ENCODE data around the gene BCL11A. TPM values are rescaled to one million over a fixed set of nuclear protein-coding genes. Genes with fewer than 3 reads are reported as not detected.

Gene BCL11A
- total RNA-seq, 5 donors from 2014 or later (not counting 1 experiment from before 2014, with no cell fraction given) = 3.6 to 11.9 (median 5.6) TPM

DNA sequence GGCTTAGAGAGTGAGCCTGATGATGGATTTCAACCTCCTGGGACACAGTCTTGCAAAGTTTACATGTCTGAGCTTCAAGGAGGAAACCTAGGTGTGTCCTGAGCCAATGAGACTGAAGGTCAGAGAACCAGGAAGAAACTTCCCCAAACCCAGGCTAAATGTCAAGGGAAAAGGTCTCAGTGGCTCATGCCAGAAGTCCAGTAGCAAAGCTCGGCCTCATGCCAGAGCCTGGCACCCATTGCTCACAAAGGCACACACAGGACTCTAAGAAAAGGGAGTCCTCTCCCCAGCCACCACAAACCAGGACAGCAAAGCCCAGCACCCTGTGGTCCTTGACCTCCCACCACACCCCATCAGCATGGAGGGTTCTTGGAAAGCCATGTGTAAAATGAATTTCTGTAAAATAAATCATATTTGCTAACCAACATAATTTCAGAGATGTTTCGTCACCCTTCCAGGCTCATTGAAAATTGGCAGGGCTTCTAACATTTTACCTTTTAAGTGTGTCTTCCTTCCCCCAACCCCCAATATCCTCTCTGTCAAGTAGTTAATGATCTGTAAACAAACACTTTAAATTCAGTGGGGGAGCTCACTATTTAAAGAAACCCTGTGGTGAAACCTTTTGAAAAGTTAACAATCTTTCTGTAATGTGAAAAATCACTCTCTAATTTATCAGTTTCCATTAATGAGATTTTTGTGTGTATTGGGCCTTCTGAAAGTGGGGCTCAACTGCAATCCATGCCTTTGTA is 77.1 kb downstream of the BCL11A start:
- ATAC-seq (replicated peaks in 1 of 4) (no peak), DNase-seq (no peak)
- Histone ChIP-seq H3K4me3 (ENCODE audit: control insufficient read depth in 1 of 2, extremely low read depth in 1 of 2, low read length in 1 of 2) (no peak overlapping the region), H3K27me3 (replicated peaks in 1 of 2; ENCODE audit: control insufficient read depth in 2 of 2, extremely low read depth in 1 of 2, insufficient read depth in 2 of 2, low read length in 1 of 2) (no peaks in the 10 kb centered on the region), H3K9me3 (no peaks in the 10 kb centered on the region), H3K4me1 (ENCODE audit: control insufficient read depth in 1 of 2, extremely low read depth in 1 of 2, insufficient read depth in 2 of 2, low read length in 2 of 2) (peaks cover 0 to 8% of the 10 kb centered on the region in 2 experiments), H3K36me3 (ENCODE audit: control insufficient read depth in 2 of 2, extremely low read depth in 1 of 2, insufficient read depth in 1 of 2, low read length in 1 of 2) (no peaks in the 10 kb centered on the region), H3K27ac (ENCODE audit: low read length) (no peak overlapping the region)
- Mint-ChIP-seq H3K27ac (no peak overlapping the region), H3K9me3 (no peaks in the 10 kb centered on the region), H3K36me3 (no peaks in the 10 kb centered on the region), H3K4me1 (peaks cover 0 to 2% (median 0%) of the 10 kb centered on the region in 3 donors), H3K4me3 (no peak overlapping the region), H3K27me3 (peaks cover 4 to 8% of the 10 kb centered on the region in 2 donors)
- ChIA-PET POLR2A (no interaction called here), CTCF (no interaction called here)
- 50% methylated on average over 1 of the region's 2 CpGs for WGBS (ENCODE audit: insufficient coverage)

DNA sequence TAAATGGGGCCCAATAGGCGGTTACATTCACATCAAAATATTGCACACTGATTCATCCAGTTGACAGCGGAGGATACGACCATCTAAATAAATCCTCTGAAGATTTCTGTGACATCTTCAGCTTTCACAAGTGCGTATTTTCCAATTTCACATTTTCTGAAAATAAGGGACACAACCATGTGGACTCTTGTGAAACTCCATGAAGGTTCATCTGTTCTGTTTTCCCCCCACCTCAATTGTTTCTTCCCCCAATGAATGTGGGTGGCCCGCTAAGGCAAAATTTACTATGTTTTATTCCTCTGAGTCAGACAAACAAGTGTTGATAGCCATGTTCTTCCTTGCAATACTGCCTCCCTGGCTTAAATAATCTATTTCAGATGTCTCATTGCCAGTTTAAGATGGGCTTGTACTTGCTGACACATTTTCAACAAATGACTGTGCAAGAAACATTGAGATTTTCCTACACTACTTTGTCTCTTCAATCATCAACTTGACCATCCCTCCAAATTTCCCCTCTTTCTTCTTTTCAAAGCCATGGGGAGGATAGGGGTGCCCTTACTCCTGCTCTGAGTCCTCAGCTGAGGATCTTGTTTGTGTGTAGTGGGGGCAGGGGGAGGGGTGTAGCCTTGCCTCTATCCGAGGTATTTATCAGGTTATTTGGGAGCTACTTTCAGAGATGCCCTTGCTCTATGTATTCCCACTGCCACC is 78.2 kb downstream of the BCL11A start:
- Mint-ChIP-seq H3K9me3 (no peaks in the 10 kb centered on the region), H3K4me1 (no peaks in the 10 kb centered on the region), H3K27me3 (peaks cover 0 to 4% of the 10 kb centered on the region in 2 donors), H3K27ac (no peak overlapping the region), H3K4me3 (no peak overlapping the region), H3K36me3 (no peaks in the 10 kb centered on the region)
- no peak for DNase-seq
- no peak overlapping the region for H3K27ac ChIP-seq (ENCODE audit: low read length)
- WGBS (ENCODE audit: insufficient coverage) = 100% methylated on average over 1 of the region's 6 CpGs
- H3K4me1 ChIP-seq (ENCODE audit: control insufficient read depth in 1 of 2, extremely low read depth in 1 of 2, insufficient read depth in 2 of 2, low read length in 2 of 2) = peaks cover 0 to 6% of the 10 kb centered on the region in 2 experiments
- no peak for ATAC-seq (replicated peaks in 1 of 4)
- POLR2A ChIA-PET = no interaction called here
- no peaks in the 10 kb centered on the region for H3K36me3 ChIP-seq (ENCODE audit: control insufficient read depth in 2 of 2, extremely low read depth in 1 of 2, insufficient read depth in 1 of 2, low read length in 1 of 2)
- H3K9me3 ChIP-seq = no peaks in the 10 kb centered on the region
- CTCF ChIA-PET = no interaction called here
- no peak overlapping the region for H3K4me3 ChIP-seq (ENCODE audit: control insufficient read depth in 1 of 2, extremely low read depth in 1 of 2, low read length in 1 of 2)
- H3K27me3 ChIP-seq (replicated peaks in 1 of 2; ENCODE audit: control insufficient read depth in 2 of 2, extremely low read depth in 1 of 2, insufficient read depth in 2 of 2, low read length in 1 of 2) = no peaks in the 10 kb centered on the region

DNA sequence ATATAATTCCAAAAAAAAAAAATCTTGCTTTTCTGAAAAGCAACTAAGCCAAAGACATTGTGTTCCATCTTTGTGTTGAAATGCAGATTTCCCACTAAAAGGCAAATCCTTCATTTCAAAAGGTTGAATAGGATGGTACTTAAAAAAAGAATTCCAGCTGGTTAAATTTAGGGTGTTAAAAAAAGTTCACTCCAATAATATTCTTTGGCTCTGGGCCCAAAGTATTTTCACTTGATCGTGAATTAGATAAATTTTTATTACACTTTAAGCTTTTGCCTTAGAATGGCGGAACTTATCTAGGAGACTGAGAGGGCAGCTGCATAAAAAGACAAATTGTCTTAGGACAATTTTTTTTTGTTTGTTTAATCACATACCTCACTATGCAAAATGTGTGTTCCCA is 79.2 kb downstream of the BCL11A start:
- H3K4me1 Mint-ChIP-seq = no peaks in the 10 kb centered on the region
- Histone ChIP-seq H3K4me3 (ENCODE audit: control insufficient read depth in 1 of 2, extremely low read depth in 1 of 2, low read length in 1 of 2) (no peak overlapping the region), H3K4me1 (ENCODE audit: control insufficient read depth in 1 of 2, extremely low read depth in 1 of 2, insufficient read depth in 2 of 2, low read length in 2 of 2) (peaks cover 0 to 6% of the 10 kb centered on the region in 2 experiments), H3K27ac (ENCODE audit: low read length) (no peak overlapping the region), H3K9me3 (no peaks in the 10 kb centered on the region), H3K27me3 (replicated peaks in 1 of 2; ENCODE audit: control insufficient read depth in 2 of 2, extremely low read depth in 1 of 2, insufficient read depth in 2 of 2, low read length in 1 of 2) (no peaks in the 10 kb centered on the region), H3K36me3 (ENCODE audit: control insufficient read depth in 2 of 2, extremely low read depth in 1 of 2, insufficient read depth in 1 of 2, low read length in 1 of 2) (no peaks in the 10 kb centered on the region)
- no peaks in the 10 kb centered on the region for H3K9me3 Mint-ChIP-seq
- no peak overlapping the region for H3K4me3 Mint-ChIP-seq
- H3K27ac Mint-ChIP-seq = no peak overlapping the region
- no CpG with 5 or more reads among the region's 2 CpGs for WGBS (ENCODE audit: insufficient coverage)
- DNase-seq (no peak), ATAC-seq (replicated peaks in 1 of 4) (no peak)
- H3K27me3 Mint-ChIP-seq = peaks cover 0 to 4% of the 10 kb centered on the region in 2 donors
- CTCF ChIA-PET = no interaction called here
- H3K36me3 Mint-ChIP-seq = no peaks in the 10 kb centered on the region
- POLR2A ChIA-PET = no interaction called here

DNA sequence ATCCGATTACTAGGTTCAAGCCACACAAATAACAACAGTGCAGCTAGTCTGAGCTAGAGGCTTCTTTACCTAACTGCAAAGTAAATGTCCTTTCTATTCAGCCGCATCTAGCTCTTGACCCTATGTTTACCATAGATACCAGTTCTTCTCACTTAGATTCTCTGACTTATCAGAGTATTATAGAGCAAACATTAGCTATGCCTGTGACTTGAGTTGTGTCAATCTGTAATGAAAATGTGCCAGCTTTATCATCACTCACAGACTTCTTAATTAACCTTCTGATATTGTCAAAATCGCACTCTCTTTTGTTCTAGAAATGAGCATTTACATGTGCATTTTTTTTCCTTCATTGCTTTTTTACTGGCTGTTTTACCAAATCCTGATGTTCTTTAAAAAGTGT is 79.9 kb downstream of the BCL11A start:
- CTCF ChIA-PET = interaction anchor here in 1 of 2 donors (0.6 kb wide), 2 partner anchors 65 to 1830 kb away, joined by 3 to 4 read pairs; no protein-coding TSS in a partner anchor
- Histone ChIP-seq H3K4me1 (ENCODE audit: control insufficient read depth in 1 of 2, extremely low read depth in 1 of 2, insufficient read depth in 2 of 2, low read length in 2 of 2) (peaks cover 0 to 6% of the 10 kb centered on the region in 2 experiments), H3K9me3 (no peaks in the 10 kb centered on the region), H3K4me3 (ENCODE audit: control insufficient read depth in 1 of 2, extremely low read depth in 1 of 2, low read length in 1 of 2) (no peak overlapping the region), H3K36me3 (ENCODE audit: control insufficient read depth in 2 of 2, extremely low read depth in 1 of 2, insufficient read depth in 1 of 2, low read length in 1 of 2) (no peaks in the 10 kb centered on the region), H3K27me3 (replicated peaks in 1 of 2; ENCODE audit: control insufficient read depth in 2 of 2, extremely low read depth in 1 of 2, insufficient read depth in 2 of 2, low read length in 1 of 2) (no peaks in the 10 kb centered on the region), H3K27ac (ENCODE audit: low read length) (no peak overlapping the region)
- WGBS (ENCODE audit: insufficient coverage) = no CpG with 5 or more reads among the region's 3 CpGs
- no peaks in the 10 kb centered on the region for H3K4me1 Mint-ChIP-seq
- H3K27me3 Mint-ChIP-seq = peaks cover 0 to 1% of the 10 kb centered on the region in 2 donors
- ATAC-seq (replicated peaks in 1 of 4) (no peak), DNase-seq (no peak)
- POLR2A ChIA-PET = no interaction called here
- no peak overlapping the region for H3K27ac Mint-ChIP-seq
- H3K9me3 Mint-ChIP-seq = no peaks in the 10 kb centered on the region
- no peak overlapping the region for H3K4me3 Mint-ChIP-seq
- no peaks in the 10 kb centered on the region for H3K36me3 Mint-ChIP-seq

DNA sequence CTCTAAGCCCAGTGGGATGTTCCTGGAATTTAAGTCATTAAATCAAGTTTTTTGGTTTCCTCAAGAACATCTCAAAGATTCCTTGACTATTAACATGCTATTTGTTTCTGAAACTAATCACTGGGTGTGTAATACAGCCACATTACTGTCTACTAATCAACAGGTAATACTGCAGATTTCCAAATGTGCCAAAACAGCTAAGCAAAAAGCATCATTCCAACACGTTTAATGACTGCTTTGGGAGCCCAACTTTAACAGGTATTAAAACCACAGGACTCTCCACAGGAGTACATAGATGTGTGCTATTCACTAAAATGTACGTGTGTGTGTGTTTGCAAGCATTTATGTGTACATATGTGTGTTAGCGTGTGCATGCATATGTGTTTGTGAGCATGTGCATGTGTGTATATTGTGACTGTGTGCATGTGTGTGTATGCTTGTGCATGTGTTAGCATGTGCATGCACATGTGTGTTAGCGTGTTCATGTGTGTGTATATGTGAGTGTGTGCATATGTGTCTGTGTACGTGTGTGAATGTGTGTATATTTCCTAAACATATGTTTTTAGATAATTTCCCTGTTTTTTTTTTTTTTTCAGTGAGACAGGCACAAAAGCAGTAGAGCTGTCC is 80.7 kb downstream of the BCL11A start:
- Mint-ChIP-seq H3K36me3 (no peaks in the 10 kb centered on the region), H3K27me3 (peaks cover 0 to 1% of the 10 kb centered on the region in 2 donors), H3K9me3 (no peaks in the 10 kb centered on the region), H3K4me1 (no peaks in the 10 kb centered on the region), H3K4me3 (no peak overlapping the region), H3K27ac (no peak overlapping the region)
- ATAC-seq (replicated peaks in 1 of 4) (no peak), DNase-seq (no peak)
- CTCF ChIA-PET = interaction anchor here in 1 of 2 donors (0.6 kb wide), 3 partner anchors 37 to 1829 kb away, joined by 3 to 4 read pairs (median 3); no protein-coding TSS in a partner anchor
- Histone ChIP-seq H3K27me3 (replicated peaks in 1 of 2; ENCODE audit: control insufficient read depth in 2 of 2, extremely low read depth in 1 of 2, insufficient read depth in 2 of 2, low read length in 1 of 2) (no peaks in the 10 kb centered on the region), H3K36me3 (ENCODE audit: control insufficient read depth in 2 of 2, extremely low read depth in 1 of 2, insufficient read depth in 1 of 2, low read length in 1 of 2) (no peaks in the 10 kb centered on the region), H3K9me3 (no peaks in the 10 kb centered on the region), H3K27ac (ENCODE audit: low read length) (no peak overlapping the region), H3K4me1 (ENCODE audit: control insufficient read depth in 1 of 2, extremely low read depth in 1 of 2, insufficient read depth in 2 of 2, low read length in 2 of 2) (peaks cover 0 to 6% of the 10 kb centered on the region in 2 experiments), H3K4me3 (ENCODE audit: control insufficient read depth in 1 of 2, extremely low read depth in 1 of 2, low read length in 1 of 2) (no peak overlapping the region)
- WGBS (ENCODE audit: insufficient coverage) = 90% methylated on average over 2 of the region's 5 CpGs
- POLR2A ChIA-PET = interaction anchor here in 1 of 2 donors (0.5 kb wide), 1 partner anchor 767 kb away, joined by 3 read pairs; no protein-coding TSS in a partner anchor

DNA sequence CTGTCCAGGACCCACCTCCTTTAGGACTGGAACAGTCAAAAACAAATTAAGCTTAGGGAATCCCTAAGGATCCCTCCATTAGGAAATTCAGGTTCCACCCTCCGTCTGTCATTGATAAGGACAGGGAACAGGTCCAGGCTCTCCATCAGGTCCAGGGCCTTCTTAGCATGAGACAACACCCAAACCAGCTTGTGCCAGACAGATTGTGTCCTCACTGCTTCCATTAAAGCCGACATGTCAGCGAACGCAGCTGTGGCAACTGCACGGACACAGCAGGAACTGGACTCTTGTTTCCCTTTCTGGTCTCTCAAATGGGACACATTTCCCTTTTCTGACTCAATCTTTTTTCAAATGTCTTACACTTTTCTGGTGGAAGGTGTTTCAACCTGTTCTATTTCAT is 81.4 kb downstream of the BCL11A start:
- no peaks in the 10 kb centered on the region for H3K27me3 ChIP-seq (replicated peaks in 1 of 2; ENCODE audit: control insufficient read depth in 2 of 2, extremely low read depth in 1 of 2, insufficient read depth in 2 of 2, low read length in 1 of 2)
- ChIA-PET CTCF (interaction anchor here in 1 of 2 donors (0.6 kb wide), 1 partner anchor 36 kb away, joined by 3 read pairs; no protein-coding TSS in a partner anchor), POLR2A (no interaction called here)
- H3K4me3 ChIP-seq (ENCODE audit: control insufficient read depth in 1 of 2, extremely low read depth in 1 of 2, low read length in 1 of 2) = no peak overlapping the region
- Mint-ChIP-seq H3K9me3 (no peaks in the 10 kb centered on the region), H3K27ac (no peak overlapping the region), H3K36me3 (no peaks in the 10 kb centered on the region), H3K4me1 (no peaks in the 10 kb centered on the region), H3K4me3 (no peak overlapping the region), H3K27me3 (peaks cover 0 to 1% of the 10 kb centered on the region in 2 donors)
- WGBS (ENCODE audit: insufficient coverage) = 90% methylated on average over 5 of the region's 5 CpGs
- no peaks in the 10 kb centered on the region for H3K36me3 ChIP-seq (ENCODE audit: control insufficient read depth in 2 of 2, extremely low read depth in 1 of 2, insufficient read depth in 1 of 2, low read length in 1 of 2)
- peaks cover 0 to 4% of the 10 kb centered on the region in 2 experiments for H3K4me1 ChIP-seq (ENCODE audit: control insufficient read depth in 1 of 2, extremely low read depth in 1 of 2, insufficient read depth in 2 of 2, low read length in 2 of 2)
- no peaks in the 10 kb centered on the region for H3K9me3 ChIP-seq
- H3K27ac ChIP-seq (ENCODE audit: low read length) = no peak overlapping the region
- ATAC-seq (replicated peaks in 1 of 4) (no peak), DNase-seq (no peak)

All from T-cell (primary cell).